Coronary artery (tissue), 2 donors: ENCODE data around the gene HAPLN2.

ENCODE experiments used
- DNase-seq: peaks from one replicate; pipeline ENCODE4 v3.0.0-alpha.2; 2017; ENCODE audit warnings: low spot score
- H3K27ac ChIP-seq, 2 donors: fragments of 200-600 bp; sonication (generic); one replicate each; pipeline ENCODE4 v1.5.1; 2016 to 2019
- H3K4me3 ChIP-seq: fragments of 200-600 bp; sonication (generic); 2 replicates; pipeline ENCODE4 v1.5.1; 2016; ENCODE audit warnings: mild to moderate bottlenecking, moderate library complexity
- TF ChIP-seq, protein P1 (sequence below): fragments of 200-600 bp; sonication (generic); IDR thresholded peaks from one replicate; pipeline ENCODE4 v1.5.1; 2019; ENCODE audit warnings: antibody characterized with exemption

Gene HAPLN2

DNA sequence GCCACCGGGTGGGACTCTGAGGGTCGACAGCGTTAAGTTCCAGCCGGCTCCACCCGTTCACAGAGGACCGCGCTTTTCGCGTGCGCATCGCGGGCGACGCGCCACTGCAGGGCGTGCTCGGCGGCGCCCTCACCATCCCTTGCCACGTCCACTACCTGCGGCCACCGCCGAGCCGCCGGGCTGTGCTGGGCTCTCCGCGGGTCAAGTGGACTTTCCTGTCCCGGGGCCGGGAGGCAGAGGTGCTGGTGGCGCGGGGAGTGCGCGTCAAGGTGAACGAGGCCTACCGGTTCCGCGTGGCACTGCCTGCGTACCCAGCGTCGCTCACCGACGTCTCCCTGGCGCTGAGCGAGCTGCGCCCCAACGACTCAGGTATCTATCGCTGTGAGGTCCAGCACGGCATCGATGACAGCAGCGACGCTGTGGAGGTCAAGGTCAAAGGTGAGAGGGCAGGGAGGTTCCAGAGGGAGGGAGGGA is 27.6 kb downstream of the HAPLN2 start:
- no peak overlapping the region for H3K27ac ChIP-seq
- TF ChIP-seq, protein P1, sequence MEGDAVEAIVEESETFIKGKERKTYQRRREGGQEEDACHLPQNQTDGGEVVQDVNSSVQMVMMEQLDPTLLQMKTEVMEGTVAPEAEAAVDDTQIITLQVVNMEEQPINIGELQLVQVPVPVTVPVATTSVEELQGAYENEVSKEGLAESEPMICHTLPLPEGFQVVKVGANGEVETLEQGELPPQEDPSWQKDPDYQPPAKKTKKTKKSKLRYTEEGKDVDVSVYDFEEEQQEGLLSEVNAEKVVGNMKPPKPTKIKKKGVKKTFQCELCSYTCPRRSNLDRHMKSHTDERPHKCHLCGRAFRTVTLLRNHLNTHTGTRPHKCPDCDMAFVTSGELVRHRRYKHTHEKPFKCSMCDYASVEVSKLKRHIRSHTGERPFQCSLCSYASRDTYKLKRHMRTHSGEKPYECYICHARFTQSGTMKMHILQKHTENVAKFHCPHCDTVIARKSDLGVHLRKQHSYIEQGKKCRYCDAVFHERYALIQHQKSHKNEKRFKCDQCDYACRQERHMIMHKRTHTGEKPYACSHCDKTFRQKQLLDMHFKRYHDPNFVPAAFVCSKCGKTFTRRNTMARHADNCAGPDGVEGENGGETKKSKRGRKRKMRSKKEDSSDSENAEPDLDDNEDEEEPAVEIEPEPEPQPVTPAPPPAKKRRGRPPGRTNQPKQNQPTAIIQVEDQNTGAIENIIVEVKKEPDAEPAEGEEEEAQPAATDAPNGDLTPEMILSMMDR = no peak
- no peak for DNase-seq
- H3K4me3 ChIP-seq = no peak overlapping the region

GRCh38 chr1:156647351-156647750 is 28.1 kb downstream of the HAPLN2 start:
- Histone ChIP-seq H3K4me3 (no peak overlapping the region), H3K27ac (no peak overlapping the region)
- no peak for DNase-seq
- TF ChIP-seq, protein P1 = no peak

GRCh38 chr1:156648496-156648895 is 29.3 kb downstream of the HAPLN2 start:
- Histone ChIP-seq H3K27ac (no peak overlapping the region), H3K4me3 (no peak overlapping the region)
- DNase-seq = no peak
- TF ChIP-seq, protein P1 = no peak

- no peak for DNase-seq
- TF ChIP-seq, protein P1 = no peak
- Histone ChIP-seq H3K4me3 (no peak overlapping the region), H3K27ac (no peak overlapping the region)
These were observed 29.7 kb downstream of the HAPLN2 start for GRCh38 chr1:156648951-156649350.

GRCh38 chr1:156652131-156652991 is 33.1 kb downstream of the HAPLN2 start:
- TF ChIP-seq, protein P1 = no peak
- H3K4me3 ChIP-seq = no peak overlapping the region
- H3K27ac ChIP-seq = no peak overlapping the region
- no peak for DNase-seq

DNA sequence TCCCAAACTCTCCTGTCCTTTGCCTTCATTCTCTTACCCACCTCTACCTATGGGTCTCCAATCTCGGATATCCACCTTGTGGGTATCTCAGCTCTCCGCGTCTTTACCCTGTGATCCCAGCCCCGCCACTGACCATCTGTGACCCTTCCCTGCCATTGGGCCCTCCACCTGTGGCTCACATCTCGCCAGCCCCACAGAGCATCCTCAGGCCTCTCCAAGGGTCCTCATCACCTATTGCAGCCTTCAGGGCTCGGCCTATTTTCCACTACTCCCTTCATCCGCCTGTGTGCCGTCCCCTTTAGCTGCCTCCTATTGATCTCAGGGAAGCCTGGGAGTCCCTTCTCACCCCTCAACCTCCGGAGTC is 33.8 kb downstream of the HAPLN2 start:
- H3K27ac ChIP-seq = no peak overlapping the region
- no peak overlapping the region for H3K4me3 ChIP-seq
- TF ChIP-seq, protein P1 = no peak
- DNase-seq = no peak

- no peak overlapping the region for H3K4me3 ChIP-seq
- no peak for DNase-seq
- TF ChIP-seq, protein P1 = no peak
- no peak overlapping the region for H3K27ac ChIP-seq
These were observed 35.5 kb downstream of the HAPLN2 start for GRCh38 chr1:156654700-156655099.
